DOHH2 (cell line): ENCODE measurements around the gene KLHL14.

Experiments used
- H3F3A ChIP-seq: fragments of 200-600 bp; sonication (generic), shearing (Covaris generic); 2 replicates; pipeline ENCODE4 v1.6.0; 2016; ENCODE audit warnings: antibody characterized with exemption, mild to moderate bottlenecking; ENCODE audit not compliant: control insufficient read depth, insufficient read depth
- H3K27ac ChIP-seq: fragments of 200-600 bp; sonication (generic); 2 replicates; pipeline ENCODE4 v1.5.1; 2014; ENCODE audit warnings: low read depth, mild to moderate bottlenecking, low read length, moderate library complexity
- H3K27me3 ChIP-seq: fragments of 200-600 bp; sonication (generic); 2 replicates; pipeline ENCODE4 v1.6.1; 2014; ENCODE audit warnings: mild to moderate bottlenecking, low read length, mixed read lengths; ENCODE audit not compliant: control insufficient read depth
- H3K36me3 ChIP-seq: fragments of 200-600 bp; sonication (generic); 2 replicates; pipeline ENCODE4 v1.6.1; 2014; ENCODE audit warnings: mild to moderate bottlenecking, low read length, moderate library complexity, mixed read lengths; ENCODE audit not compliant: control insufficient read depth
- H3K4me1 ChIP-seq: fragments of 200-600 bp; sonication (generic); 2 replicates; pipeline ENCODE4 v1.6.1; 2014; ENCODE audit warnings: mild to moderate bottlenecking, low read length, mixed read lengths; ENCODE audit not compliant: control insufficient read depth
- H3K4me2 ChIP-seq: fragments of 200-600 bp; sonication (generic); 2 replicates; pipeline ENCODE4 v1.6.0; 2014; ENCODE audit warnings: mild to moderate bottlenecking, low read length, moderate library complexity
- H3K4me3 ChIP-seq: fragments of 200-600 bp; sonication (generic); 2 replicates; pipeline ENCODE4 v1.5.1; 2014; ENCODE audit warnings: mild to moderate bottlenecking, low read length, mixed read lengths
- H3K79me2 ChIP-seq: fragments of 200-600 bp; sonication (generic); 2 replicates; pipeline ENCODE4 v1.6.1; 2014; ENCODE audit warnings: mild to moderate bottlenecking, low read length, mixed read lengths; ENCODE audit not compliant: control insufficient read depth
- H3K9me2 ChIP-seq: fragments of 200-600 bp; sonication (generic); replicated peaks from 2 replicates; pipeline ENCODE4 v1.6.1; 2014; ENCODE audit warnings: mild to moderate bottlenecking, low read length, mixed read lengths; ENCODE audit not compliant: control insufficient read depth
- H3K9me3 ChIP-seq: fragments of 200-600 bp; sonication (generic); 2 replicates; pipeline ENCODE4 v1.6.1; 2014; ENCODE audit warnings: antibody characterized with exemption, low read length, mixed read lengths; ENCODE audit not compliant: control insufficient read depth, insufficient read depth
- H4K20me1 ChIP-seq: fragments of 200-600 bp; sonication (generic); 2 replicates; pipeline ENCODE4 v1.6.0; 2014; ENCODE audit warnings: low read depth, mild to moderate bottlenecking, antibody characterized with exemption, low read length, moderate library complexity; ENCODE audit not compliant: control insufficient read depth, insufficient read depth
- CTCF ChIP-seq: fragments of 200-600 bp; sonication (generic); IDR thresholded peaks from one replicate; pipeline ENCODE4 v1.5.1; 2014; ENCODE audit warnings: antibody characterized with exemption, mild to moderate bottlenecking, low read depth, low read length; ENCODE audit not compliant: poor library complexity, severe bottlenecking
- EZH2phosphoT487 ChIP-seq: fragments of 200-600 bp; sonication (generic); IDR thresholded peaks from 2 replicates; pipeline ENCODE4 v1.6.1; 2017; ENCODE audit warnings: borderline replicate concordance, mild to moderate bottlenecking, antibody characterized with exemption, low read length, moderate library complexity, mixed read lengths

Gene KLHL14

GRCh38 chr18:32711862-32712261, 61.0 kb downstream of the KLHL14 start:
- no peak for TF ChIP-seq CTCF
- TF ChIP-seq EZH2phosphoT487, result no peak
- Histone ChIP-seq H3K79me2 (no peaks in the 10 kb centered on the region), H4K20me1 (no peaks in the 10 kb centered on the region)

GRCh38 chr18:32707586-32707985, 65.2 kb downstream of the KLHL14 start:
- no peaks in the 10 kb centered on the region for H3K9me3 ChIP-seq
- peaks cover 4% of the 10 kb centered on the region; the same call in 1 of the 2 replicates for H3K36me3 ChIP-seq
- H3K79me2 ChIP-seq, result no peaks in the 10 kb centered on the region
- H3K9me2 ChIP-seq, result no peaks in the 10 kb centered on the region
- H3K27me3 ChIP-seq, result no peaks in the 10 kb centered on the region
- H3F3A ChIP-seq, result no peaks in the 10 kb centered on the region
- H3K4me1 ChIP-seq, result no peaks in the 10 kb centered on the region
- TF ChIP-seq CTCF (no peak), EZH2phosphoT487 (no peak)
- H4K20me1 ChIP-seq, result no peaks in the 10 kb centered on the region
- no peak overlapping the region for H3K27ac ChIP-seq
- H3K4me3 ChIP-seq, result no peak overlapping the region
- H3K4me2 ChIP-seq, result no peak overlapping the region

More at GRCh38 chr18:32711862-32712261, 61.0 kb downstream of the KLHL14 start:
- H3K4me3 ChIP-seq, result no peak overlapping the region
- no peaks in the 10 kb centered on the region for H3K9me3 ChIP-seq
- H3K27me3 ChIP-seq, result no peaks in the 10 kb centered on the region
- H3K9me2 ChIP-seq, result no peaks in the 10 kb centered on the region
- H3K27ac ChIP-seq, result no peak overlapping the region
- H3K4me2 ChIP-seq, result no peak overlapping the region
- H3F3A ChIP-seq, result peaks cover 6% of the 10 kb centered on the region; the same call in 1 of the 2 replicates
- no peaks in the 10 kb centered on the region; the same call in none of the 2 replicates for H3K36me3 ChIP-seq
- H3K4me1 ChIP-seq, result peaks cover 15% of the 10 kb centered on the region

GRCh38 chr18:32707147-32707546, 65.7 kb downstream of the KLHL14 start:
- Histone ChIP-seq H3K9me3 (no peaks in the 10 kb centered on the region), H3K79me2 (no peaks in the 10 kb centered on the region), H3K9me2 (no peaks in the 10 kb centered on the region), H3K27me3 (no peaks in the 10 kb centered on the region), H3K27ac (no peak overlapping the region), H3K4me1 (no peaks in the 10 kb centered on the region), H4K20me1 (no peaks in the 10 kb centered on the region), H3F3A (no peaks in the 10 kb centered on the region), H3K36me3 (peaks cover 4% of the 10 kb centered on the region; the same call in 1 of the 2 replicates), H3K4me2 (no peak overlapping the region), H3K4me3 (no peak overlapping the region)
- no peak for TF ChIP-seq CTCF
- TF ChIP-seq EZH2phosphoT487, result no peak

- H3F3A ChIP-seq, result no peaks in the 10 kb centered on the region
- H4K20me1 ChIP-seq, result no peaks in the 10 kb centered on the region
- H3K27me3 ChIP-seq, result no peaks in the 10 kb centered on the region
- H3K79me2 ChIP-seq, result no peaks in the 10 kb centered on the region
- no peak overlapping the region for H3K4me3 ChIP-seq
- H3K9me3 ChIP-seq, result no peaks in the 10 kb centered on the region
- H3K27ac ChIP-seq, result no peak overlapping the region
- TF ChIP-seq EZH2phosphoT487 (no peak), CTCF (no peak)
- H3K4me1 ChIP-seq, result no peaks in the 10 kb centered on the region
- peaks cover 4% of the 10 kb centered on the region; the same call in 1 of the 2 replicates for H3K36me3 ChIP-seq
- H3K4me2 ChIP-seq, result no peak overlapping the region
- no peaks in the 10 kb centered on the region for H3K9me2 ChIP-seq
Measured at GRCh38 chr18:32701313-32701712, 71.5 kb downstream of the KLHL14 start.
